Epithelial cell of proximal tubule (primary cell): ENCODE results near the gene AFF3. TPM values are rescaled to one million over a fixed set of nuclear protein-coding genes. Genes with fewer than 3 reads are reported as not detected.
"Not testable (repeated sequence)": the region's sequence is repeated elsewhere in the genome, so short reads cannot be mapped to it uniquely, and the experiment has no call there.

Experiments
- DNase-seq: peaks from one replicate; pipeline ENCODE4 v3.0.0-alpha.2; 2011; ENCODE audit warnings: low read depth
- H3K4me3 ChIP-seq: 2 replicates; pipeline ENCODE4 v1.5.1; 2011; ENCODE audit warnings: low read depth, mild to moderate bottlenecking, low read length
- CTCF ChIP-seq: conservative IDR thresholded peaks from 2 replicates; pipeline ENCODE4 v1.5.1; 2012; ENCODE audit warnings: low read depth, mild to moderate bottlenecking, low read length
- total RNA-seq: library from RNA; depleted of rRNA; stranded (reverse); fragments of >200 nt; gene quantifications from 2 replicates; pipeline ENCODE4 v1.2.3, GENCODE V29; 2015

The AFF3 gene
- total RNA-seq, 1 donor from 2014 or later = 0.35 TPM

- TF ChIP-seq CTCF = no peak
- no peak for DNase-seq
- no peak overlapping the region for H3K4me3 ChIP-seq
Measured at GRCh38 chr2:99672766-99673350, 469.5 kb downstream of the AFF3 start.

- no peak for TF ChIP-seq CTCF
- DNase-seq = no peak
Measured at GRCh38 chr2:99670768-99671734, 471.3 kb downstream of the AFF3 start.

GRCh38 chr2:99666256-99666655 is 476.1 kb downstream of the AFF3 start:
- no peak for TF ChIP-seq CTCF
- no peak overlapping the region for H3K4me3 ChIP-seq
- DNase-seq = no peak

More at GRCh38 chr2:99670768-99671734, 471.3 kb downstream of the AFF3 start:
- H3K4me3 ChIP-seq = no peak overlapping the region

GRCh38 chr2:99663641-99664040 is 478.7 kb downstream of the AFF3 start:
- H3K4me3 ChIP-seq = no peak overlapping the region
- no peak for TF ChIP-seq CTCF

GRCh38 chr2:99662761-99663341 is 479.5 kb downstream of the AFF3 start:
- DNase-seq = peak; percentile 69
- no peak overlapping the region for H3K4me3 ChIP-seq
- no peak for TF ChIP-seq CTCF

More at GRCh38 chr2:99663641-99664040, 478.7 kb downstream of the AFF3 start:
- DNase-seq = no peak

- not testable (repeated sequence) for DNase-seq, H3K4me3 ChIP-seq
Measured at GRCh38 chr2:99661761-99662160, 480.6 kb downstream of the AFF3 start.
